H1 (cell line): ENCODE data around the gene RASAL2.

Experiments used
- CHD2 ChIP-seq: IDR thresholded peaks from 2 replicates; pipeline ENCODE4 v1.6.1; 2012; ENCODE audit warnings: low read length, improper control_type of control experiment
- E2F6 ChIP-seq: IDR thresholded peaks from 2 replicates; pipeline ENCODE4 v1.6.1; 2012; ENCODE audit warnings: inconsistent platforms

GRCh38 chr1:178385662-178386061, 291.8 kb downstream of the RASAL2 start:
- TF ChIP-seq E2F6 (no peak), CHD2 (no peak)
